GM13976 (cell line): ENCODE data around the gene FYN.

Source experiments
- DNase-seq: peaks from one replicate; pipeline ENCODE4 v3.0.0; 2012; ENCODE audit warnings: low spot score
- in situ Hi-C: fragments of 300-500 bp; cut with MboI; formaldehyde crosslinking; loops from one replicate; pipeline ENCODE4 v1.12.0; 2022; ENCODE audit warnings: low sequenced_read_pairs, mixed read lengths, inconsistent platforms; ENCODE audit not compliant: unreplicated experiment
- TF ChIP-seq, protein P1 (sequence below): IDR thresholded peaks from 2 replicates; pipeline ENCODE4 v1.5.1; 2012; ENCODE audit warnings: borderline replicate concordance, mild to moderate bottlenecking; ENCODE audit not compliant: insufficient read depth; ENCODE audit errors: extremely low read depth, missing control alignments, control extremely low read depth

FYN gene

GRCh38 chr6:111871725-111872400 lies 1.4 kb downstream of the FYN start:
- in situ Hi-C loops, result no loop called here
- TF ChIP-seq, protein P1, sequence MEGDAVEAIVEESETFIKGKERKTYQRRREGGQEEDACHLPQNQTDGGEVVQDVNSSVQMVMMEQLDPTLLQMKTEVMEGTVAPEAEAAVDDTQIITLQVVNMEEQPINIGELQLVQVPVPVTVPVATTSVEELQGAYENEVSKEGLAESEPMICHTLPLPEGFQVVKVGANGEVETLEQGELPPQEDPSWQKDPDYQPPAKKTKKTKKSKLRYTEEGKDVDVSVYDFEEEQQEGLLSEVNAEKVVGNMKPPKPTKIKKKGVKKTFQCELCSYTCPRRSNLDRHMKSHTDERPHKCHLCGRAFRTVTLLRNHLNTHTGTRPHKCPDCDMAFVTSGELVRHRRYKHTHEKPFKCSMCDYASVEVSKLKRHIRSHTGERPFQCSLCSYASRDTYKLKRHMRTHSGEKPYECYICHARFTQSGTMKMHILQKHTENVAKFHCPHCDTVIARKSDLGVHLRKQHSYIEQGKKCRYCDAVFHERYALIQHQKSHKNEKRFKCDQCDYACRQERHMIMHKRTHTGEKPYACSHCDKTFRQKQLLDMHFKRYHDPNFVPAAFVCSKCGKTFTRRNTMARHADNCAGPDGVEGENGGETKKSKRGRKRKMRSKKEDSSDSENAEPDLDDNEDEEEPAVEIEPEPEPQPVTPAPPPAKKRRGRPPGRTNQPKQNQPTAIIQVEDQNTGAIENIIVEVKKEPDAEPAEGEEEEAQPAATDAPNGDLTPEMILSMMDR, result no peak
- peak; percentile 21 for DNase-seq

DNA sequence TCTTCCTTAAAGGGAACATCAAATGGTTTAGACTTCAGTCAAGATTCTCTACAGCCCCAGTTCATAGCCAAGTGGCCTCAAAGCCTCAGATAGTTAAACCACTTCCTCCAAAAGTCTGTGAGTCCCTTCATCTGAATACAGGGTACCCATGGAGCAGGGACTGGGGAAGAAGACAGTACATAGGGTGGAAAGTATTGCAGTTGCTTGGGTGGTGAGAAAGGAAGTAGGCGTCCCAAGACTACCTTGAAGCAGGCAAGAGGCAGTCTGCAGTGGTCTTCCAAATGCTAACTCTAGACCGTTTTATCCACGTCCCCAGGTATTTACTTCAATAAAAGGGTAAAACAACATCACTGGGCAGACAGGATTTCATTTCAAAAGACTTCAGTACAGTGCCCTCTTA lies 2.0 kb downstream of the FYN start:
- in situ Hi-C loops, result no loop called here
- DNase-seq, result peak; percentile 48
- TF ChIP-seq, protein P1, result no peak

DNA sequence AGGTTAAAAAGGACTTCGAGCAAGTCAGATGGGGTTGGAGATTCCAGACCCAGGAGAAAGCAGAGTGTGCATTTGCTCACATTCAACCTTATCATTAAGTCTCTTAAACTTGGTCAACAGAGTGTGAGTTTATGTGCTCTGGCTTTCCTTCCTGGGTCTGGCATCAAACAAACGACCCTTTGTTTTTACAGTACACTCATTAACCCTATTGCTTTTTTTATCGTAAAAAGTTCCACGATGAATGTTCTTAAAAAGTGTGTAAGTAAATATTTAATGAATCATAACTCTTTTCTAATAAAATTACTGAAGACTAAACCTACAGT lies 2.5 kb downstream of the FYN start:
- in situ Hi-C loops, result no loop called here
- DNase-seq, result no peak
- TF ChIP-seq, protein P1, result no peak

- no peak for DNase-seq
- TF ChIP-seq, protein P1, result no peak
- in situ Hi-C loops, result no loop called here
These were observed 3.1 kb downstream of the FYN start for GRCh38 chr6:111870051-111870741.

DNA sequence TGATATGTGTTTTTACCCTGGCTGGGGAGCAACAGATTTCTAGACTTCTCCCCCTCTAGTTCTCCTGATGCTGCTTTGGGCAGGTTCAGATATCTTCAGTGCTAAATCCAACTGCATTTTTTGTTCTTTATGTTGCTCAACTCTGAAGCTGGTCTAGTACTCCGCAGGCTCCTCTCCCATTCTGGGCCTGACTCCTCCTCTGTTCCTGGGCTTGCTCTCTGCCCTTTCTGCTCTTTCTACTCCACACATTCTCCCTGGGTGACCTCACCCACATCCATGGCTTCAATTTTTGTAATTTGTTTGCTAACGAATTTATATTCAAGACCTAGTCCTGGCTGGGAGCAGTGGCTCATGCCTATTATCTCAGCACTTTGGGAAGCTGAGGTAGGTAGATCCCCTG lies 6.4 kb downstream of the FYN start:
- no peak for DNase-seq
- in situ Hi-C loops, result no loop called here
- TF ChIP-seq, protein P1, result no peak

- in situ Hi-C loops, result no loop called here
- TF ChIP-seq, protein P1, result no peak
- DNase-seq, result no peak
These were observed 7.2 kb downstream of the FYN start for GRCh38 chr6:111865909-111866546.
